GM19372 (cell line): ENCODE data around the gene CBX1.
"Not testable (repeated sequence)": the region's sequence is repeated elsewhere in the genome, so short reads cannot be mapped to it uniquely, and the experiment has no call there.

Experiments used
- ATAC-seq: cut with Tn5 transposase; IDR thresholded peaks from one replicate; pipeline ENCODE4 v1.9.1; 2021; ENCODE audit warnings: mild to moderate bottlenecking, low read depth, moderate library complexity; ENCODE audit not compliant: unreplicated experiment

Gene CBX1

DNA sequence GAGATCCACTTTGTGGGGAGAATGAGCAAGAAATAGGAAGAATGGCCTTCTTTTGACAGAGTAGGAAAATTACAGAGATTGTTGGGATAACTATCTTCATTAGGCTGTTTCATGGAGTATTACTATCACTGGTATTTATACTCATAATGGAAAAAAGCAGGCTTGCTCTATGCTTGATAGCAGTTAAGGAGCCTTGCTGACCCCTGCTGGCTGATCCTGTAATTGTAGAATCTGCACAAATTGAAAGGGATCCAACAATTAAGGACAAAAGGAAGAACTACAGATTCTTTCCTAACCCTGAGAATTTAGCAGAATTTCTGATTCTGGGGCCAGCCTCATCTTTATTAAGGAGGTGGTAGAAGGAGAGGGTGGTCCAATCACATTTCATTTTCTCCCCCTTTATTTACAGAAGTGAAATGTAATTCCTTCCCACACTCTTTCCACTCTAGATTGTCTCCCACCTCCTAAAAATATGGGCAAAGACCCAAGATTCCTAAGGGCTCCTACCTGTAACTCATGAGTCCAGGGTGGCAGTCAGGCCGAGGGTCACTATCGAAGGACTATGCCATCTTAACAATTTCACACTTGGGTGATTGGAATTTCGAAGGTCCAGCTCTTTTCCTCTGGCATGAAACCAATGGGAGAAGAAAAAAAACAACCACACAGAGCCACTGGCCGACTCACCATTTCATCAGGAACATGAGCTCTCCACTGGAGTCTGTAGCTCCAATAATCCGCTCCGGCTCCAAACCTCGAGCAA is 26.8 kb downstream of the CBX1 start:
- no peak for ATAC-seq

DNA sequence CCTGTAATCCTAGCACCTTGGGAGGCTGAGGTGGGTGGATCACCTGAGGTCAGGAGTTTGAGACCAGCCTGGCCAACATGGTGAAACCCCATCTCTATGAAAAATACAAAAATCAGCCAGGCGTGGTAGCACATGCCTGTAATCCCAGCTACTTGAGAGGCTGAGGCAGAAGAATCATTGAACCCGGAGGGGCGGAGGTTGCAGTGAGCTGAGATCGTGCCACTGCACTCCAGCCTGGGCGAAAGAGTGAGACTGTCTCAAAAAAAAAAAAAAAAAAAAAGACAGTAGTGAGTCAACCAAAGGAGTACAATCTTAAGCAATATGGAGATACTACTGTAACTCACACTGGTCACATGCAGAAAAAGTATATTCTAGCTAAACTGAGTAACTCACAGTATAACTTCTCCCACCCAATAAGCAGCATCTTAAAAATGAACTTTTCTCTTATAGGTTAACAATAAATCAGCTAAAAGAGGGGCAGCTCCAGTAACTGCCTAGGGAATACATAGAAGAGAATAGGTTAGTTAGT is 27.6 kb downstream of the CBX1 start:
- not testable (repeated sequence) for ATAC-seq

DNA sequence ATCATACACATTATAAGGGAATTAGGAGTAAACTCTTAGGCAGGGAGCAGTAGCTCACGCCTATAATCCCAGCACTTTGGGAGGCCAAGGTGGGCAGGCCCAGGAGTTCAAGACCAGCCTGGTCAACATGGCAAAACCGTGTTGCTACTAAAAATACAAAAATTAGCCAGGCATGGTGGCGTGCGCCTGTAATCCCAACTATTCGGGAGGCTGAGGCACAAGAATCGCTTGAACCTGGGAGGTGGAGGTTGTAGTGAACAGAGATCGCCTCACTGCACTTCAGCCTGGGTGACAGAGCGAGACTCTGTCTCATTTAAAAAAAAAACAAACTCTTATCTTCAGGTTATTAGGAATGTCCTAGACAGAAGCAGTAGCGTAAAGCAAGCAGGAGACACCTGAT is 28.5 kb downstream of the CBX1 start:
- ATAC-seq, result not testable (repeated sequence)

DNA sequence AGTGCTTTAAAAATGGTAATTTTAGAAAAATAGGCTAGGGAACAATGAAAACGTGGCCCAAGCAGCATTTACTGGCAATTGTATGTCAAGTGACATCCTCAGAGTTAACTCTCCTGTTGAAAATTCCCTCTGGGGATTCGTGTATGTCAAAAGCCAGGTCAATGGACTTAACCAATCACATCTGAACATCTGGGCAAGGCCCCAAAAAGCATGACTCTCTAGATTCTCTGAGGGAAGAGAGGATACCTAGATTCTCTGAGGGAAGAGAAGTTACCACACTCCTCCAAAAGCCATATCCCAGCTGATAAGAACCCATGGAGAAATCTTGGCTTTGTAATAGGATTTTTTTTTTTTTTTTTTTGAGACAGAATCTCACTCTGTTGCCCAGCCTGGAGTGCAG is 29.6 kb downstream of the CBX1 start:
- no peak for ATAC-seq

DNA sequence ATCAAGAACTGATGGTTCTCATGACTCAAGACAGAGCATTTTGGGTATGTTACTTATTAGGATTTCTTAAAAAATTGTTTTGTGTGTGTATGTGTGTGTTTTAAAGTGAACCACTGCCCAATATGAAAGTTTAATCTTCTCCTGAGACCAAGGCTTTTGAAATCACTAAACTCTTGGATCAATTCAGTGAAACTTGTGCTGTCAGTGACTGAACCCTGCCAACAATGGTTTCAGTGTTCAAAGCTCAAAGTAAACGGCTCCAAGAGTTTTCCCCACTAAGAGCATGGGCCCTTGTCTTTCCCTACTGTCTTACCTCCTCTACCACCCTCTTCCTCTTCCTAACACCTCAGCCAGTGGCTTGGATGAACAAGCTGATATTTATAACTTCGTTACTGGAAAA is 31.1 kb downstream of the CBX1 start:
- no peak for ATAC-seq

DNA sequence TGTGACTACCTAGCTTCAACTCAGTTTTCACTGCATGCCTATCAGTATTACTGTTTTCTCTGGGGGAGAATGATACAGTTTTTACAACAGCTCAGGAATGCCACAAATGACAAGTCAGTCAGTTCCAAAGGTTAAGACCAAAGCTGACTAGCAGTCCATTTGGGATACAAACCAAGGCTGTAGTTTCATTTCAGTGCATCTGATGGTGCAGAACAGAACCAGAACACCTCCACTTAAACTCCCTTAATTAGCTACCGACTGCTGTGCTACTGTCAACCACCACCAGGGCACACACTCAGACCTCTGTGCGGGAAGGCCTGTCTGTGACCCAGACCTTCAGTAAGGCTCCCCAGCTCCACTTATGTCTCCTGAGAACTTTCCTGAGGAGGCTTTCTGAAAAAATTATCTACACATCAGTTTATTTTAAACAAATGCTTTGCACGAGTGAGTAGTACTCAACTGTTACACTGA is 32.8 kb downstream of the CBX1 start:
- ATAC-seq, result no peak

DNA sequence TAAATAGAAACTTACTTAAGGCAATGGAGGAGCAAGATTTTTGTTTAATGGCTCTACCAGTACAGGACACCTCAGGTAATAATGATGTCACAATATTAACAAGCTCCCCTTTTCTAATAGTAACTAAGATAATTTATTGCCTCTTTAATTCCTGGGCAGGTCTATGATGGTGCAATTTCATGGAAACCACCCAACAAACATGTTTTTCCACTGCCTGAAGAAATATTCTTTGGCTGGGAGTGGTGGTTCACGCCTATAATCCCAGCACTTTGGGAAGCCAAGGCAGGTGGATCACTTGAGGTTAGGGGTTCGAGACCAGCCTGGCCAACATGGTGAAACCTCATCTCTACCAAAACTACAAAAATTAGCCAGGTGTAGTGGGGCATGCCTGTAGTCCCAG is 33.5 kb downstream of the CBX1 start:
- ATAC-seq, result not testable (repeated sequence)

DNA sequence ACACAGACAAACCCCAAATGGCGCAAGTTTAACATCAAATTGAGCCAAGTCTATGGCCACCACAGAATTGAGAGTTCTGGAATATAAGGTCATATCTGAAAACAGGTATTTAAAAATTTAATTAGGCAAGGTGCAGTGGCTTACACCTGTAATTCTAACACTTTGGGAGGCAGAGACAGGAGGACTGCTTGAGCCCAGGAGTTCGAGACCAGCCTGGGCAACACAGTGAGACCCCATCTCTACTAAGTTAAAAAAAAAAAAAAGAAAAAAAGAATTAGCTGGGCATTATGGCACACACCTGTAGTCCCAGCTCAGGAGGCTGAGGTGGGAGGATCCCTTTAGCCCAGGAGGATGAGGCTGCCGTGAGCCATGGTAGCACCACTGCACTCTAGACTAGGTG is 34.0 kb downstream of the CBX1 start:
- no peak for ATAC-seq

DNA sequence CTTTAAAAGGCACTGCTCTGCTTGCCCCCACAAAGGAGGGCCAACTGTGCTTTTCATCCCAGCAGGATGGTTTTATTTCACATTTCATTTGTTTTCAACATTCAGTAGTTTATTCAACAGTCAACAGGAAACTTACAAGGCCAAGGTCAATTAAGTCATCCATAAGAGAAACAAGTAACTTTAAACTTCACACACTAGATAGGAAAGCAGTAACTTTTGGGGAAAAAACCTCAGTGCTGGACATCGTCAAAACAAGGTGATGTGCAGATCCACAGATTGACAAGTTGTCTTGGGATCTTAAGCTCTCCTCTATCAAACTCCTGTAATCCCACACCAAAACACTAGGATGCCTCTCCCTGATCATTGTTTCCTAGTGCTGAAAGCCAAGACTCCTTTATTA is 34.6 kb downstream of the CBX1 start:
- ATAC-seq, result no peak

DNA sequence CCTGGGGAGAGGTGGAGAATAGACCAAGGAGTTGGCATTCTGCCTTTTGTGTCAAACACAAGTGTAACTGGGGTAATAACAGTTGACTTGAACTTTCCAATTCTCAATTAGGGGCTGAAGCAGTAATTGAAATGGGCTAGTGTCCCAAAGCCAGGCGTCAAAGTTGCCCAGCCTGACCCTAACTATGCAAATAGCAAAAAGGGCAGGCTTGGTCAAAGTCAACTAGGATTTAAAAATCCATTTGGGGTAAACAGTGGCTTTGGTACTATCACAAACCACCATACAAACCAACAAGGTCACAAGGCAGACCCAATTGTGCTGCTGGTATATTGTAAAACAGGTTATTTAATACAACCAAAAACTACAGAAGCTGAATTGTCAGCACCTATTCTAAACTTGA is 35.1 kb downstream of the CBX1 start:
- ATAC-seq, result no peak

DNA sequence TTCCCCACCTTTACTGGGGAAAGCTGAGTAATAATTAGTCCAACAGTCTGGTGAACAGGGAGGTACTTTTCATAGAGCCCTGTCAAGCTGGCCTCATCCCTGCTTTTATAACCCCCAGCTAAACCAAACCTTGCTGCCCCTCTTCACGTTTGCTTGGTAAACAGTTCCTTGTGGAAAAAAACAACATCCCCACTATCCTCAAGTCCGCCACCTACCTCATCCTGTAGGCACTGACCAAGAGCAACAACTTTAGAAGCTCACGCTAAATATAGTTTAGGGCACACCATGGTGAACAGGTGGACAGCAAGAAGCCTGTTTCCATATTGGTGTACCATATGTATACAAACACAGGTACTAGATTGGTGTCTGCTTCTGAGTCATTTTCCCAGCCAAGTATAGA is 36.6 kb downstream of the CBX1 start:
- no peak for ATAC-seq

DNA sequence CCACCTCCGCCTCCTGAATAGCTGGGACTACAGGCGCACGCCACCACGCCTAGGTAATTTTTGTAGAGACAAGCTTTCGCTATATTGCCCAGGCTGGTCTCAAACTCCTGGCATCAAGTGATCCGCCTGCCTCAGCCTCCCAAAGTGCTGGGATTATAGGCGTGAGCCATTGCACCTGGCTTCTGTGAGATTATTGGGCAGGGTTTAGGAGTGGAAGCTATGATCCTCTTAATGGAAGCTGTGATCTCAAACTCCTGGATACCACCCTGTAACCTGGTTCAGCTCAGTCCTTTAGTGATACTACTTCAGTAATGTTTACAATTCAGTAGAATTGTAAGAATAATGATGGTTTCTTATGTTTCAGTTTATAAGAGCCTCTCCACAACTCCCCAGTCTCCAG is 39.0 kb downstream of the CBX1 start:
- no peak for ATAC-seq

DNA sequence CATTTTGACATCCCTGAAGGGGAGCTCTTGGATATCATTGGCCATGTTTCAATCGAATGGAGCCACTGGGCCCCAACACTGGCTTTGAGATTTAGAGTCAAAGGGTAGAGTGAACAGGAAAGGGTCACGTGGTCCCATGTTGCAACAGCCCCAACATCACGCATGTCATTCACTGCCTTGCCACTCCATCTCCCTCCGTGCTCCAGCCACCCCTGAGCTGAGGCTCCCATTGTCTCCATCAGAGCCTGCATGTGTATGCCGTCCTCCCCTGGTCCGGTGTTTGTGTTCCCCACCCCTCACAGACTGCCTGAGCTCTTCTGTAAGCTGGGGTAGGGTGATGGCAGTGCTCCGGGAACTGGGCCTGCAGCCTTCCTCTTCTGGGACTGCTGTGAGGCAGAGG is 41.0 kb downstream of the CBX1 start:
- no peak for ATAC-seq

DNA sequence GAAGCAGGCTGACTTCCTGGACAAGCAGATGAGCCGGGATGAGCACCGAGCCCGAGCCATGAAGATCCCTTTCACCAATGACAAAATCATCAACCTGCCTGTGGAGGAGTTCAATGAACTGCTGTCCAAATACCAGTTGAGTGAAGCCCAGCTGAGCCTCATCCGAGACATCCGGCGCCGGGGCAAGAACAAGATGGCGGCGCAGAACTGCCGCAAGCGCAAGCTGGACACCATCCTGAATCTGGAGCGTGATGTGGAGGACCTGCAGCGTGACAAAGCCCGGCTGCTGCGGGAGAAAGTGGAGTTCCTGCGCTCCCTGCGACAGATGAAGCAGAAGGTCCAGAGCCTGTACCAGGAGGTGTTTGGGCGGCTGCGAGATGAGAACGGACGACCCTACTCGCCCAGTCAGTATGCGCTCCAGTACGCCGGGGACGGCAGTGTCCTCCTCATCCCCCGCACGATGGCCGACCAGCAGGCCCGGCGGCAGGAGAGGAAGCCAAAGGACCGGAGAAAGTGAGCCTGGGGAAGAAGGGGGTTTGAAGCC is 42.1 kb downstream of the CBX1 start:
- ATAC-seq, result no peak

DNA sequence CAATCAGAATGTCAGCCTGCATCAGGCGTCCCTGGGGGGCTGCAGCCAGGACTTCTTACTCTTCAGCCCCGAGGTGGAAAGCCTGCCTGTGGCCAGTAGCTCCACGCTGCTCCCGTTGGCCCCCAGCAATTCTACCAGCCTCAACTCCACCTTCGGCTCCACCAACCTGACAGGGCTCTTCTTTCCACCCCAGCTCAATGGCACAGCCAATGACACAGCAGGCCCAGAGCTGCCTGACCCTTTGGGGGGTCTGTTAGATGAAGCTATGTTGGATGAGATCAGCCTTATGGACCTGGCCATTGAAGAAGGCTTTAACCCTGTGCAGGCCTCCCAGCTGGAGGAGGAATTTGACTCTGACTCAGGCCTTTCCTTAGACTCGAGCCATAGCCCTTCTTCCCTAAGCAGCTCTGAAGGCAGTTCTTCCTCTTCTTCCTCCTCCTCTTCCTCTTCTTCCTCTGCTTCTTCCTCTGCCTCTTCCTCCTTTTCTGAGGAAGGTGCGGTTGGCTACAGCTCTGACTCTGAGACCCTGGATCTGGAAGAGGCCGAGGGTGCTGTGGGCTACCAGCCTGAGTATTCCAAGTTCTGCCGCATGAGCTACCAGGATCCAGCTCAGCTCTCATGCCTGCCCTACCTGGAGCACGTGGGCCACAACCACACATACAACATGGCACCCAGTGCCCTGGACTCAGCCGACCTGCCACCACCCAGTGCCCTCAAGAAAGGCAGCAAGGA is 42.7 kb downstream of the CBX1 start:
- ATAC-seq, result no peak

DNA sequence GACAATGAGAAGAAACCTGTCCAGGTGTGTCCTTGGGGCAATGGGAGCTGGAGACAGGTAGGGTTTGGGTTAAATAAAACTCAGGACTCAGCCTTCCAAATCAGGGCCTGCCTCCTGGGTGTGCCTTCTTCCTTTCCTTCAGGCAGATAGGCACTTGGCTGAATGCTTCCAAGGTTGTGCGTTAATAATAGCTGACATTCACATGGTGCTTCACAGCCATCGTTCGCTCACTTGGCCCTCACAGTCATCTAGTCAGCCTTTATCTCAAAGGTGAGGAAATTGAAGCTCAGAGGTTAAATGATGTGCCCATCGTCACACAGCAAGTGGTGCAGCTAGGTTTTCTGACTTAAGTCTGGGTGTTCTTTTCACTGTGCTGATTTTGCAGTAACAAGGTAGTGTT is 43.7 kb downstream of the CBX1 start:
- ATAC-seq, result no peak

DNA sequence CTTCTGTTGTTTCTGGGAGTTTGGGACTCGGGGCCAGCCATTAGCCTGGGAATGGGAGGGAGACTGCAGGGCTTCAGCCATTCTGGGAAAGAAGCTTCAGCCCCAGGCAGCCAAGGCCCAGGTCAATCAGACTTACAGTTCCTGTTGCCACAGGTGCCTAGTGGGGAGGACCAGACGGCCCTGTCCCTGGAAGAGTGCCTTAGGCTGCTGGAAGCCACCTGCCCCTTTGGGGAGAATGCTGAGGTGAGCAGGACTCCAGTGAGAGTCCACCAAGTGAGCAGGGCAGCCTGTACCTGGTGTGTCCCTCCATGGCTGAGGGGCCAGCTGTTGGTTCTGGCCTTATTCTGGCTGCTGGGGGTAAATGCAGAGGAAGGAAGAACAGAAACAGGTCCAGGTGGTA is 44.4 kb downstream of the CBX1 start:
- no peak for ATAC-seq

DNA sequence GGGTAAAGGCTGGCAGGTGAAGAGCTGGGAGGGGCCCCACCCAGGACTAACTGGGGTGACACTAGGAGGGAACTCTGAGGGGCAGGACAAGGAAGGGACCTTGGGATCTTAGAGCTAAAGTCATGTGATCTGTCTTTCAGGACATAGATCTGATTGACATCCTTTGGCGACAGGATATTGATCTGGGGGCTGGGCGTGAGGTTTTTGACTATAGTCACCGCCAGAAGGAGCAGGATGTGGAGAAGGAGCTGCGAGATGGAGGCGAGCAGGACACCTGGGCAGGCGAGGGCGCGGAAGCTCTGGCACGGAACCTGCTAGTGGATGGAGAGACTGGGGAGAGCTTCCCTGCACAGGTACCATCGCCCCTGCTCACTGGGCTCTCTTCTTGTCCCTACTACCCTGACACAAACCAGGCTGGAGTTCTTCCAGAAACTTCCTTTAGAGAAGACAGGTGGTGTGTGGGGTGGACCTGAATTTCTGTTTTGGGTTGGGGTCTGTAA is 45.0 kb downstream of the CBX1 start:
- ATAC-seq, result no peak

DNA sequence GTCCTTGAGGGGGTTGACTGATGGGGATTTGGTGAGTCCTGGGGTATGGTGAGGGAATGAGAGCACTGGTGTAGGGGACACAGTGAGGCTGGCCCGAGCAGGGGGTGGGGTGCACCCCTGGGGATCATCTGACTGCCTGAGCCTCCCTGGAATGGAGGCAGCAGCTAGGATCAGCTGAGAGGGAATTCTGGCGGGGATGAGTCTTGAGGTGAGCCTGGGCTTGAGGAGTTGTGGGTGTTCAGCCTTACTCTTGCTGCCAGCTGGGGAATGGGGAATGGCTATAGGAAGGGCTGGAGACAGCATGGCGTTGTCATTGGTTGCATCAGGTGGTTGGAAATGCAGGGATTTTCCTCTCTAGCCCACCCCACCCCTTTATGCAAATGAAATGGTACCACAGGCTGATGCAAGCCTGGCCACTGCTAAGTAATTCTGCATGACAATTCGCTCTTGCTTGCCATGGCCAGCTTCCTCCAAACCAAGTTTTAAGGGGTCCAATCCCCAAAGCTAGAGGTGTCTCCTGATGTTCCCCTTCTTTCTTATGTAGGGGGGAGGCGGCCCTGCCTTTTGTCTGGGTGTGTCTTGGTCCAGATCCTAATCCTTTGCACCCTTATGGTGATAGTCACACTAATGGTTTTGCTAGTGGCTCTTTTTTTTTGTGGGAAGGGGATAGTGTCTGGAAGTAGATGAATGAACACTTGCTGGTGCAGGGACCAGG is 45.6 kb downstream of the CBX1 start:
- no peak for ATAC-seq

DNA sequence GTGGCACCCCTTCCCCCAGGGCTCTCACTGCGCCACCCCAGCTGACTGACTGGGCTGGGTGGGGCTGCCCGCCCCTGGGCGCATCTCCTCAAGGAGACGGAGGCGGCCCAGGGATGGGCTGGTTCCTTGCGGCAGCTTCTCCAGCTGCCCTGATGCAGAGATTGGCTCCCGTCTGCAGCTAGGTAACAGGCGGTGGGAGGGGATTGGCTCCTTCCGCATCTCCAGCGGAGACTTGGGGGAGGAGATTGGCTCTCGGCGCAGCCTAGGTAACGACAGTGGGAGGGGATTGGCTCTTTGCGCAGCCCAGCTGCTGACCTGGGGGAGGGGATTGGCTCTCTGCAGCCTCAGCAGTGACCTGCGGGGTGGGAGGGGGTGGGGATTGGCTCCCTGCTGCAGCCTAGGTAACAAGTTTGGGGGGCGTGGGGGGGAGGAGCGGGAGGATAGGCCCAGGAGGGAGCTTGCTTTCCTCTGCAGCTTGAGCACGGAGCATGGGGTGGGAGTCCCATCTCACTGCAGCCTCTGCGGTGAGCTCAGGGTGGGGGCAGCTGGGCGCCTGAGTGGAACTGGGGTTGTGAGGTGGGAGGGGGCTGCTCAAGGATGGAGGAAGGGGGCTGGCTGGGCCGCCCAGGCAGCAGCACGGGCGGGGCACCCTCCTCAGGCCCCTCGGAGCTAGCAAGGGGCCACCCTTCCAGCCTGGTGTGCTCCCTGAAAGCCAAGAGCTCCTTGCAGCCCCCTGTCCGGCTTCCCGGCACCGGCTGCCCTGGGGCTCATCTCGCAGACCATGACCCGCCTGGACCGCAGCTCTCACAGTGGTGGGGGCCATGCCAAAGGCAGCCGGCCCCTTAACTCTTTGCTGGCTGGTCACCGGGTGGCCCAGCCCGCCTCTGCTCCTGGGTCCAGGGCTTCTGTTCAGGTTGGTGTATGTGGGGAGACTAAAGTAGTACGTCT is 46.8 kb downstream of the CBX1 start:
- ATAC-seq, result no peak
